Nephron (organoid): ENCODE measurements around the gene GGTLC1.
A peak's percentile ranks its signal among the peaks of the same experiment; 100 is the strongest.
"Not testable (repeated sequence)": the region's sequence is repeated elsewhere in the genome, so short reads cannot be mapped to it uniquely, and the experiment has no call there.

Experiments
- H3K27ac Mint-ChIP-seq, 3 experiments: 2 replicates each; pipeline ENCODE4 v1.8.0; 2020; ENCODE audit warnings: mixed read lengths in 3 of 3, mild to moderate bottlenecking in 2 of 3, moderate library complexity in 1 of 3
- H3K27me3 Mint-ChIP-seq: 2 replicates; pipeline ENCODE4 v1.8.0; 2021; ENCODE audit warnings: low read depth, mild to moderate bottlenecking, moderate library complexity, mixed read lengths
- H3K36me3 Mint-ChIP-seq: 2 replicates; pipeline ENCODE4 v1.8.0; 2020; ENCODE audit warnings: low read depth, mixed read lengths
- H3K4me1 Mint-ChIP-seq: 2 replicates; pipeline ENCODE4 v1.8.0; 2020; ENCODE audit warnings: mixed read lengths
- H3K4me3 Mint-ChIP-seq, 3 experiments: 2 replicates each; pipeline ENCODE4 v1.8.0; 2020; ENCODE audit warnings: mild to moderate bottlenecking in 3 of 3, mixed read lengths in 3 of 3, moderate library complexity in 2 of 3
- H3K9me3 Mint-ChIP-seq: 2 replicates; pipeline ENCODE4 v1.8.0; 2020; ENCODE audit warnings: mixed read lengths
- TF ChIP-seq, protein P1 (sequence below), 3 experiments: fragments of 200-600 bp; sonication (generic); IDR thresholded peaks; one replicate each; pipeline ENCODE4 v1.5.0; 2021; ENCODE audit warnings: antibody characterized with exemption in 3 of 3; ENCODE audit not compliant: unreplicated experiment in 3 of 3

The GGTLC1 gene

GRCh38 chr20:23998844-23999243 is 10.3 kb upstream of the GGTLC1 start:
- no peaks in the 10 kb centered on the region for H3K9me3 Mint-ChIP-seq
- no peaks in the 10 kb centered on the region for H3K36me3 Mint-ChIP-seq

GRCh38 chr20:23998392-23998791 is 9.8 kb upstream of the GGTLC1 start:
- Mint-ChIP-seq H3K9me3 (no peaks in the 10 kb centered on the region), H3K4me1 (no peaks in the 10 kb centered on the region), H3K27me3 (peaks cover 14% of the 10 kb centered on the region), H3K36me3 (no peaks in the 10 kb centered on the region), H3K4me3 (no peak overlapping the region), H3K27ac (no peak overlapping the region)
- TF ChIP-seq, protein P1, sequence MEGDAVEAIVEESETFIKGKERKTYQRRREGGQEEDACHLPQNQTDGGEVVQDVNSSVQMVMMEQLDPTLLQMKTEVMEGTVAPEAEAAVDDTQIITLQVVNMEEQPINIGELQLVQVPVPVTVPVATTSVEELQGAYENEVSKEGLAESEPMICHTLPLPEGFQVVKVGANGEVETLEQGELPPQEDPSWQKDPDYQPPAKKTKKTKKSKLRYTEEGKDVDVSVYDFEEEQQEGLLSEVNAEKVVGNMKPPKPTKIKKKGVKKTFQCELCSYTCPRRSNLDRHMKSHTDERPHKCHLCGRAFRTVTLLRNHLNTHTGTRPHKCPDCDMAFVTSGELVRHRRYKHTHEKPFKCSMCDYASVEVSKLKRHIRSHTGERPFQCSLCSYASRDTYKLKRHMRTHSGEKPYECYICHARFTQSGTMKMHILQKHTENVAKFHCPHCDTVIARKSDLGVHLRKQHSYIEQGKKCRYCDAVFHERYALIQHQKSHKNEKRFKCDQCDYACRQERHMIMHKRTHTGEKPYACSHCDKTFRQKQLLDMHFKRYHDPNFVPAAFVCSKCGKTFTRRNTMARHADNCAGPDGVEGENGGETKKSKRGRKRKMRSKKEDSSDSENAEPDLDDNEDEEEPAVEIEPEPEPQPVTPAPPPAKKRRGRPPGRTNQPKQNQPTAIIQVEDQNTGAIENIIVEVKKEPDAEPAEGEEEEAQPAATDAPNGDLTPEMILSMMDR (IDR thresholded peaks at IDR 0.05; ENCODE audit: unreplicated experiment in 3 of 3) = no peak

More at GRCh38 chr20:23998844-23999243, 10.3 kb upstream of the GGTLC1 start:
- Mint-ChIP-seq H3K4me3 (no peak overlapping the region), H3K27me3 (peaks cover 14% of the 10 kb centered on the region), H3K4me1 (no peaks in the 10 kb centered on the region), H3K27ac (no peak overlapping the region)
- TF ChIP-seq, protein P1 (IDR thresholded peaks at IDR 0.05; ENCODE audit: unreplicated experiment in 3 of 3) = no peak

- Mint-ChIP-seq H3K36me3 (no peaks in the 10 kb centered on the region), H3K4me1 (no peaks in the 10 kb centered on the region), H3K27me3 (no peaks in the 10 kb centered on the region), H3K4me3 (no peak overlapping the region), H3K27ac (no peak overlapping the region), H3K9me3 (no peaks in the 10 kb centered on the region)
- TF ChIP-seq, protein P1 (IDR thresholded peaks at IDR 0.05; ENCODE audit: unreplicated experiment in 3 of 3) = peak; percentile 69 to 83 (median 78)
Measured at GRCh38 chr20:23995905-23996666, 7.5 kb upstream of the GGTLC1 start.

DNA sequence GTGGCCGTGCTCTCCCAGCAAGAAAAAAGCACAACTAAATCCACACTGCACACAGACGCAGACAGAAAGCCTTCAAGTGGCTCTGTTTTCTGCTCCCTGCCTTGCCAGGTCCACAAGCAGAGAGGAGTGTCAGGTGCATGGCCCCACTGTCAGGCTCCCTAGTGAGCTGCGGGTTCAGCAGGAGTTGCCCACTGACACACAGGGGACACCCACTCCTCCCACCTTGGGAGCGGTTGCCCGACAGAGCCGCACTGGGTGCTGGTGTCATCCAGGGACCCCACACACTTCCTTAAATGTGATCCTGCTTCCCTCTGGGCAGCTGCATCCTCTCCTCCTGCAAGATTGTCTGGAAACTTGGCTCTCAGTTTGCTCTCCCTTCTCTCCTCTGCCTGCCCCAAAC is 6.7 kb upstream of the GGTLC1 start:
- not testable (repeated sequence) for H3K4me3 Mint-ChIP-seq, H3K4me1 Mint-ChIP-seq, H3K27me3 Mint-ChIP-seq, H3K36me3 Mint-ChIP-seq, H3K9me3 Mint-ChIP-seq, H3K27ac Mint-ChIP-seq

- not testable (repeated sequence) for H3K36me3 Mint-ChIP-seq, H3K4me3 Mint-ChIP-seq, H3K4me1 Mint-ChIP-seq, H3K27me3 Mint-ChIP-seq, H3K27ac Mint-ChIP-seq, H3K9me3 Mint-ChIP-seq
Measured at GRCh38 chr20:23994001-23994633, 5.5 kb upstream of the GGTLC1 start.

GRCh38 chr20:23993440-23993839 is 4.9 kb upstream of the GGTLC1 start:
- H3K4me1 Mint-ChIP-seq, H3K4me3 Mint-ChIP-seq, H3K9me3 Mint-ChIP-seq, H3K27me3 Mint-ChIP-seq, H3K36me3 Mint-ChIP-seq, H3K27ac Mint-ChIP-seq: not testable (repeated sequence)

GRCh38 chr20:23990296-23990695 is 1.7 kb upstream of the GGTLC1 start:
- H3K27ac Mint-ChIP-seq, H3K9me3 Mint-ChIP-seq, H3K27me3 Mint-ChIP-seq, H3K36me3 Mint-ChIP-seq, H3K4me3 Mint-ChIP-seq, H3K4me1 Mint-ChIP-seq: not testable (repeated sequence)

- not testable (repeated sequence) for H3K9me3 Mint-ChIP-seq, H3K36me3 Mint-ChIP-seq, H3K4me1 Mint-ChIP-seq, H3K27me3 Mint-ChIP-seq, H3K27ac Mint-ChIP-seq, H3K4me3 Mint-ChIP-seq
Measured at GRCh38 chr20:23988966-23989365, 387 bp upstream of the GGTLC1 start.

- H3K4me1 Mint-ChIP-seq = peaks cover 12% of the 10 kb centered on the region
- H3K4me3 Mint-ChIP-seq, H3K27ac Mint-ChIP-seq, H3K36me3 Mint-ChIP-seq, H3K27me3 Mint-ChIP-seq, H3K9me3 Mint-ChIP-seq: not testable (repeated sequence)
Measured at GRCh38 chr20:23986716-23987115, 1.9 kb downstream of the GGTLC1 start.

GRCh38 chr20:23986310-23986709 is 2.3 kb downstream of the GGTLC1 start:
- not testable (repeated sequence) for H3K27me3 Mint-ChIP-seq, H3K9me3 Mint-ChIP-seq, H3K27ac Mint-ChIP-seq, H3K4me3 Mint-ChIP-seq, H3K36me3 Mint-ChIP-seq
- H3K4me1 Mint-ChIP-seq = peaks cover 12% of the 10 kb centered on the region

- not testable (repeated sequence) for H3K27me3 Mint-ChIP-seq, H3K27ac Mint-ChIP-seq, H3K9me3 Mint-ChIP-seq
Measured at GRCh38 chr20:23985790-23986225, 2.8 kb downstream of the GGTLC1 start.

More at GRCh38 chr20:23985790-23986225, 2.8 kb downstream of the GGTLC1 start:
- not testable (repeated sequence) for H3K4me3 Mint-ChIP-seq, H3K36me3 Mint-ChIP-seq
- peaks cover 15% of the 10 kb centered on the region for H3K4me1 Mint-ChIP-seq
